HG02943 (cell line): ENCODE data around the gene FAM20C.
"Not testable (repeated sequence)": the region's sequence is repeated elsewhere in the genome, so short reads cannot be mapped to it uniquely, and the experiment has no call there.

Experiments
- ATAC-seq: cut with Tn5 transposase; IDR thresholded peaks from one replicate; pipeline ENCODE4 v1.9.1; 2021; ENCODE audit warnings: mild to moderate bottlenecking, low read depth, moderate library complexity; ENCODE audit not compliant: unreplicated experiment

The FAM20C gene

GRCh38 chr7:284762-285722 is 92.7 kb downstream of the FAM20C start:
- ATAC-seq, result no peak

- no peak for ATAC-seq
These were observed 93.4 kb downstream of the FAM20C start for GRCh38 chr7:285731-286130.

- no peak for ATAC-seq
These were observed 93.9 kb downstream of the FAM20C start for GRCh38 chr7:286266-286665.

GRCh38 chr7:288671-289101 is 96.3 kb downstream of the FAM20C start:
- no peak for ATAC-seq

- ATAC-seq, result no peak
These were observed 96.9 kb downstream of the FAM20C start for GRCh38 chr7:289209-289755.

GRCh38 chr7:289756-290553 is 97.6 kb downstream of the FAM20C start, which contains the start of gene FOXL3:
Gene FOXL3 (plus strand): TSS chr7:290170. CDS start chr7:290170, 0 bp downstream.
- ATAC-seq, result no peak

- no peak for ATAC-seq
These were observed 98.4 kb downstream of the FAM20C start for GRCh38 chr7:290554-291372.

- ATAC-seq, result no peak
These were observed 99.2 kb downstream of the FAM20C start for GRCh38 chr7:291373-292092.

- ATAC-seq, result no peak
These were observed 99.9 kb downstream of the FAM20C start for GRCh38 chr7:292226-292625.

- no peak for ATAC-seq
These were observed 100.5 kb downstream of the FAM20C start for GRCh38 chr7:292826-293225.

- ATAC-seq, result no peak
These were observed 101.5 kb downstream of the FAM20C start for GRCh38 chr7:293681-294439.

GRCh38 chr7:294440-295154 is 102.2 kb downstream of the FAM20C start:
- ATAC-seq, result no peak

GRCh38 chr7:295155-296154 is 103.1 kb downstream of the FAM20C start:
- no peak for ATAC-seq

GRCh38 chr7:296373-296945 is 104.1 kb downstream of the FAM20C start:
- ATAC-seq, result no peak

GRCh38 chr7:297141-297540 is 104.8 kb downstream of the FAM20C start:
- not testable (repeated sequence) for ATAC-seq

GRCh38 chr7:297611-298374 is 105.4 kb downstream of the FAM20C start:
- ATAC-seq, result no peak
